ENCODE data around the gene ABCG1.

ABCG1 gene

GRCh38 chr21:42272109-42272962, 53.4 kb downstream of the ABCG1 start:
- DNase-seq (ENCODE audit: low spot score), result no peak

- no peak for DNase-seq (ENCODE audit: low spot score)
Measured at GRCh38 chr21:42272984-42273600, 54.2 kb downstream of the ABCG1 start.

GRCh38 chr21:42276076-42276475, 57.1 kb downstream of the ABCG1 start:
- no peak for DNase-seq (ENCODE audit: low spot score)

- no peak for DNase-seq (ENCODE audit: low spot score)
Measured at GRCh38 chr21:42276526-42277154, 57.7 kb downstream of the ABCG1 start.

- no peak for DNase-seq (ENCODE audit: low spot score)
Measured at GRCh38 chr21:42277593-42277992, 58.7 kb downstream of the ABCG1 start.

- no peak for DNase-seq (ENCODE audit: low spot score)
Measured at GRCh38 chr21:42278451-42279149, 59.7 kb downstream of the ABCG1 start.

GRCh38 chr21:42279341-42279871, 60.5 kb downstream of the ABCG1 start:
- DNase-seq (ENCODE audit: low spot score), result no peak

GRCh38 chr21:42279888-42280287, 60.9 kb downstream of the ABCG1 start:
- DNase-seq (ENCODE audit: low spot score), result no peak

- no peak for DNase-seq (ENCODE audit: low spot score)
Measured at GRCh38 chr21:42280356-42281180, 61.6 kb downstream of the ABCG1 start.

GRCh38 chr21:42281181-42281680, 62.3 kb downstream of the ABCG1 start:
- DNase-seq (ENCODE audit: low spot score), result no peak

- DNase-seq (ENCODE audit: low spot score), result no peak
Measured at GRCh38 chr21:42282021-42282420, 63.1 kb downstream of the ABCG1 start.

GRCh38 chr21:42282715-42283114, 63.8 kb downstream of the ABCG1 start:
- no peak for DNase-seq (ENCODE audit: low spot score)

- DNase-seq (ENCODE audit: low spot score), result no peak
Measured at GRCh38 chr21:42285569-42286245, 66.8 kb downstream of the ABCG1 start.

- no peak for DNase-seq (ENCODE audit: low spot score)
Measured at GRCh38 chr21:42286416-42286815, 67.5 kb downstream of the ABCG1 start.

GRCh38 chr21:42287193-42288083, 68.5 kb downstream of the ABCG1 start:
- DNase-seq (ENCODE audit: low spot score), result no peak

GRCh38 chr21:42288962-42289361, 70.0 kb downstream of the ABCG1 start:
- no peak for DNase-seq (ENCODE audit: low spot score)

GRCh38 chr21:42289926-42290325, 71.0 kb downstream of the ABCG1 start:
- DNase-seq (ENCODE audit: low spot score), result no peak

GRCh38 chr21:42290505-42290904, 71.6 kb downstream of the ABCG1 start:
- no peak for DNase-seq (ENCODE audit: low spot score)

GRCh38 chr21:42291003-42291750, 72.2 kb downstream of the ABCG1 start:
- DNase-seq (ENCODE audit: low spot score), result no peak
